HepG2 (cell line): Measurements from ENCODE around the gene GPR37.

Source experiments
- ARNT ChIP-seq: fragments of 450-650 bp; IDR thresholded peaks from 2 replicates; pipeline ENCODE4 v1.6.1; 2017
- KLF11 ChIP-seq: IDR thresholded peaks from 2 replicates; pipeline ENCODE4 v1.6.1; 2016; ENCODE audit warnings: missing compliant biosample characterization

DNA sequence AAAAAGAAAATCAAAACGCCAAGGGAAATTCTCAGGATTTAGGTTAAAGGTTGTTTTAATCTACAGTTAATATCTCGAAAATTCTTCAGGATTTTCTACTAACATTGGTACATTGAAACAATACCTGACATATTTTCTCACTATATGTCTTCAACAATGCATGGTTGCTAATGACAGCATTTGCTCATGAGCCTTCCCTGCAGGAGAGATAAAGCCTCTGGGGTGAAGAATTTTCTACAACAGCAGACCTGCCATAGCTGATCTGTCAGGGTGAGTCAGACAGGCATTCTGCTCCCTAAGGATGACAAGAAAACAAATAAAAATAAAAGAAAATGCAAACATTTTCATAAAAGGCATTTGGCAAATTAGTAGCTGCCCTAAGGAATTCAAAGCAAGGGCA, 11.7 kb upstream of the GPR37 start:
- TF ChIP-seq KLF11 (no peak), ARNT (no peak)
